Activated naive CD8-positive, alpha-beta T cell treated with anti-CD3 and anti-CD28 coated beads, Interleukin-2, amount 10 ng/mL, durations not matched to agents 7 days and 5 days (primary cell): ENCODE measurements around the gene GDPD1. TPM values are rescaled to one million over a fixed set of nuclear protein-coding genes. Genes with fewer than 3 reads are reported as not detected.
"Not testable (repeated sequence)": the region's sequence is repeated elsewhere in the genome, so short reads cannot be mapped to it uniquely, and the experiment has no call there.

ENCODE experiments used
- ATAC-seq: fragments of 150-1000 bp; cut with Tn5 transposase; one replicate; pipeline ENCODE4 v1.10.0; 2021; ENCODE audit warnings: low read depth, moderate library complexity
- POLR2A ChIA-PET: fragments of 350-600 bp; sonication (Branson Sonifier 250); formaldehyde crosslinking; loops from one replicate; lab custom pipeline; 2021; ENCODE audit warnings: antibody characterized with exemption; lab: Charles Lee
- DNase-seq: peaks from one replicate; pipeline ENCODE4 v3.0.0; 2021
- H3K27ac Mint-ChIP-seq: one replicate; pipeline ENCODE4 v1.8.0; 2022; ENCODE audit warnings: mild to moderate bottlenecking, mixed read lengths
- H3K27me3 Mint-ChIP-seq: one replicate; pipeline ENCODE4 v1.8.0; 2022; ENCODE audit warnings: mild to moderate bottlenecking, moderate library complexity, mixed read lengths
- H3K36me3 Mint-ChIP-seq: one replicate; pipeline ENCODE4 v1.8.0; 2021; ENCODE audit warnings: mild to moderate bottlenecking, mixed read lengths
- H3K4me1 Mint-ChIP-seq: one replicate; pipeline ENCODE4 v1.8.0; 2021; ENCODE audit warnings: mixed read lengths
- H3K4me3 Mint-ChIP-seq: one replicate; pipeline ENCODE4 v1.8.0; 2022; ENCODE audit warnings: mild to moderate bottlenecking, moderate library complexity, mixed read lengths
- H3K9me3 Mint-ChIP-seq: one replicate; pipeline ENCODE4 v1.8.0; 2021; ENCODE audit warnings: mixed read lengths
- total RNA-seq, 2 experiments: library from RNA; stranded (reverse); gene quantifications; one replicate each; pipeline ENCODE4 v1.2.3, GENCODE V29; 2021

The GDPD1 gene
- total RNA-seq, 2 experiments from 2014 or later = 2.7 to 3.5 TPM

- ATAC-seq (no peak), DNase-seq (no peak)
- H3K27ac Mint-ChIP-seq = no peak overlapping the region
- no peaks in the 10 kb centered on the region for H3K4me1 Mint-ChIP-seq
- POLR2A ChIA-PET = no interaction called here
- peaks cover 2% of the 10 kb centered on the region for H3K9me3 Mint-ChIP-seq
- H3K27me3 Mint-ChIP-seq = peaks cover 14% of the 10 kb centered on the region
- no peak overlapping the region for H3K4me3 Mint-ChIP-seq
- H3K36me3 Mint-ChIP-seq = no peaks in the 10 kb centered on the region
Observed at GRCh38 chr17:59304811-59305210, 84.5 kb downstream of the GDPD1 start.

- H3K36me3 Mint-ChIP-seq = no peaks in the 10 kb centered on the region
- H3K4me1 Mint-ChIP-seq = peaks cover 7% of the 10 kb centered on the region
- no peak overlapping the region for H3K4me3 Mint-ChIP-seq
- DNase-seq (no peak), ATAC-seq (no peak)
- H3K27ac Mint-ChIP-seq = no peak overlapping the region
- POLR2A ChIA-PET = interaction anchor here (0.6 to 1.5 kb wide), 4 partner anchors 79 to 322 kb away, joined by 3 to 8 read pairs (median 6); no protein-coding TSS in a partner anchor
- peaks cover 8% of the 10 kb centered on the region for H3K27me3 Mint-ChIP-seq
- H3K9me3 Mint-ChIP-seq = no peaks in the 10 kb centered on the region
Observed at GRCh38 chr17:59310263-59310920, 90.1 kb downstream of the GDPD1 start.

GRCh38 chr17:59311051-59311468 lies 90.7 kb downstream of the GDPD1 start:
- Mint-ChIP-seq H3K9me3 (no peaks in the 10 kb centered on the region), H3K27me3 (peaks cover 3% of the 10 kb centered on the region), H3K27ac (no peak overlapping the region), H3K4me3 (no peak overlapping the region), H3K36me3 (no peaks in the 10 kb centered on the region), H3K4me1 (peaks cover 7% of the 10 kb centered on the region)
- peak; percentile 96 for ATAC-seq
- DNase-seq = no peak
- POLR2A ChIA-PET = interaction anchor here (1.2 to 1.5 kb wide), 2 partner anchors 105 to 130 kb away, joined by 4 to 8 read pairs; no protein-coding TSS in a partner anchor

- POLR2A ChIA-PET = interaction anchor here (1.2 to 1.5 kb wide), 2 partner anchors 105 to 130 kb away, joined by 4 to 8 read pairs; no protein-coding TSS in a partner anchor
- not testable (repeated sequence) for DNase-seq
Observed at GRCh38 chr17:59311521-59311920, 91.2 kb downstream of the GDPD1 start.

GRCh38 chr17:59315866-59316265 lies 95.6 kb downstream of the GDPD1 start:
- no peaks in the 10 kb centered on the region for H3K27me3 Mint-ChIP-seq
- H3K27ac Mint-ChIP-seq = no peak overlapping the region
- no peaks in the 10 kb centered on the region for H3K9me3 Mint-ChIP-seq
- no peaks in the 10 kb centered on the region for H3K36me3 Mint-ChIP-seq
- ATAC-seq (no peak), DNase-seq (no peak)
- no peak overlapping the region for H3K4me3 Mint-ChIP-seq
- POLR2A ChIA-PET = no interaction called here
- peaks cover 4% of the 10 kb centered on the region for H3K4me1 Mint-ChIP-seq

More at GRCh38 chr17:59311521-59311920, 91.2 kb downstream of the GDPD1 start:
- not testable (repeated sequence) for H3K4me3 Mint-ChIP-seq, ATAC-seq, H3K4me1 Mint-ChIP-seq, H3K27me3 Mint-ChIP-seq, H3K36me3 Mint-ChIP-seq, H3K27ac Mint-ChIP-seq, H3K9me3 Mint-ChIP-seq

Other genes with a start within 250 kb of the GDPD1 start
- 10 to 100 TPM; 25.1 to 25.5 TPM for gene TRIM37, start 113.6 kb upstream of the GDPD1 start, total RNA-seq
- 10 to 100 TPM; 71.9 to 80.3 TPM for gene SKA2, start 65.3 kb upstream of the GDPD1 start, total RNA-seq
- gene PRR11, start 64.8 kb upstream of the GDPD1 start, total RNA-seq = 10 to 100 TPM; 54.0 to 58.1 TPM
- 10 to 100 TPM; 15.8 to 16.3 TPM for gene SMG8, start 10.5 kb upstream of the GDPD1 start, total RNA-seq
- gene YPEL2, start 111.1 kb downstream of the GDPD1 start, total RNA-seq = 10 to 100 TPM; 24.0 to 25.3 TPM